Upper lobe of right lung (tissue), 1 donor: ENCODE results near the gene PLSCR3. TPM values are rescaled to one million over a fixed set of nuclear protein-coding genes. Genes with fewer than 3 reads are reported as not detected.

Experiments
- ATAC-seq: fragments of 200-7000 bp; cut with Tn5 transposase; one replicate; pipeline ENCODE4 v1.9.1; 2020; ENCODE audit warnings: mild to moderate bottlenecking, moderate library complexity
- DNase-seq: peaks from one replicate; pipeline ENCODE4 v3.0.0-alpha.2; 2020
- H3K27ac ChIP-seq: fragments of 200-600 bp; one replicate; pipeline ENCODE4 v1.8.0; 2022
- H3K27me3 ChIP-seq: fragments of 200-600 bp; one replicate; pipeline ENCODE4 v1.8.0; 2022; ENCODE audit warnings: mild to moderate bottlenecking
- H3K36me3 ChIP-seq: fragments of 200-600 bp; one replicate; pipeline ENCODE4 v1.8.0; 2022
- H3K4me1 ChIP-seq: fragments of 200-600 bp; one replicate; pipeline ENCODE4 v1.8.0; 2022
- H3K4me3 ChIP-seq: fragments of 200-600 bp; one replicate; pipeline ENCODE4 v1.8.0; 2022; ENCODE audit warnings: mild to moderate bottlenecking
- H3K9me3 ChIP-seq: fragments of 200-600 bp; one replicate; pipeline ENCODE4 v1.8.0; 2022
- CTCF ChIP-seq: fragments of 200-600 bp; IDR thresholded peaks from one replicate; pipeline ENCODE4 v1.8.0; 2022; ENCODE audit warnings: antibody characterized with exemption
- intact Hi-C: fragments of 100-400 bp; cut with DNase I; formaldehyde crosslinking; loops from one replicate; pipeline ENCODE4 v1.11.0; 2022
- total RNA-seq: library from RNA; stranded (reverse); fragmentation: NEBNext Ultra II Directional; extraction: Animal tissue kit (Norgen Biotek cat#: 25700); gene quantifications from one replicate; pipeline ENCODE4 v1.2.1, GENCODE V29; 2021
- donor health status: DM: no; HTN: yes; CAD: no; lungs with severe emphysema.

The PLSCR3 gene
- total RNA-seq, 1 donor from 2014 or later: 30.3 TPM

- ATAC-seq (no peak), DNase-seq (no peak)
- H3K9me3 ChIP-seq: no peaks in the 10 kb centered on the region
- H3K36me3 ChIP-seq: no peaks in the 10 kb centered on the region
- H3K4me1 ChIP-seq: no peaks in the 10 kb centered on the region
- no peak for TF ChIP-seq CTCF
- no peaks in the 10 kb centered on the region for H3K27me3 ChIP-seq
- no peak within 1 kb of the TSS for H3K27ac ChIP-seq
- intact Hi-C loops: no loop called here
- H3K4me3 ChIP-seq: no peak within 1 kb of the TSS
Observed at GRCh38 chr17:7425316-7425715, 31.0 kb upstream of the PLSCR3 start, which contains the start of gene SPEM2. Gene SPEM2 (plus strand): TSS chr17:7425616. CDS start chr17:7425689, 73 bp downstream.

GRCh38 chr17:7423679-7424078 lies 29.4 kb upstream of the PLSCR3 start:
- no peak overlapping the region for H3K4me3 ChIP-seq
- ATAC-seq: no peak
- intact Hi-C loops: no loop called here
- no peak for DNase-seq
- no peak for TF ChIP-seq CTCF
- H3K9me3 ChIP-seq: no peaks in the 10 kb centered on the region
- no peaks in the 10 kb centered on the region for H3K27me3 ChIP-seq
- no peaks in the 10 kb centered on the region for H3K36me3 ChIP-seq
- no peaks in the 10 kb centered on the region for H3K4me1 ChIP-seq
- H3K27ac ChIP-seq: no peak overlapping the region

- H3K27me3 ChIP-seq: no peaks in the 10 kb centered on the region
- no peak overlapping the region for H3K27ac ChIP-seq
- no peak for ATAC-seq
- TF ChIP-seq CTCF: no peak
- intact Hi-C loops: no loop called here
- no peaks in the 10 kb centered on the region for H3K4me1 ChIP-seq
- H3K4me3 ChIP-seq: no peak overlapping the region
- no peak for DNase-seq
- no peaks in the 10 kb centered on the region for H3K36me3 ChIP-seq
- H3K9me3 ChIP-seq: no peaks in the 10 kb centered on the region
Observed at GRCh38 chr17:7421186-7421585, 26.9 kb upstream of the PLSCR3 start.

GRCh38 chr17:7419819-7420610 lies 25.7 kb upstream of the PLSCR3 start, which contains the start of gene SPEM1:
Gene SPEM1 (plus strand): TSS chr17:7420324. CDS start chr17:7420385, 61 bp downstream.
- Histone ChIP-seq H3K4me3 (no peak within 1 kb of the TSS), H3K27ac (no peak within 1 kb of the TSS), H3K4me1 (no peaks in the 10 kb centered on the region), H3K9me3 (no peaks in the 10 kb centered on the region), H3K27me3 (no peaks in the 10 kb centered on the region), H3K36me3 (no peaks in the 10 kb centered on the region)
- ATAC-seq: no peak
- intact Hi-C loops: no loop called here
- no peak for DNase-seq
- TF ChIP-seq CTCF: no peak

GRCh38 chr17:7418472-7419152 lies 24.3 kb upstream of the PLSCR3 start:
- intact Hi-C loops: no loop called here
- Histone ChIP-seq H3K27ac (no peak overlapping the region), H3K4me3 (no peak overlapping the region), H3K9me3 (no peaks in the 10 kb centered on the region), H3K36me3 (no peaks in the 10 kb centered on the region), H3K27me3 (no peaks in the 10 kb centered on the region), H3K4me1 (no peaks in the 10 kb centered on the region)
- no peak for TF ChIP-seq CTCF
- ATAC-seq (no peak), DNase-seq (no peak)
